CD8-positive, alpha-beta memory T cell (primary cell): Measurements from ENCODE around the gene USF2. TPM values are rescaled to one million over a fixed set of nuclear protein-coding genes. Genes with fewer than 3 reads are reported as not detected.
"Not testable (repeated sequence)": the region's sequence is repeated elsewhere in the genome, so short reads cannot be mapped to it uniquely, and the experiment has no call there.

Experiments used
- CTCF ChIA-PET: fragments of 350-600 bp; sonication (Branson Sonifier 250); formaldehyde crosslinking; loops from one replicate; lab custom pipeline; 2021; ENCODE audit warnings: antibody characterized with exemption; lab: Charles Lee
- POLR2A ChIA-PET: fragments of 350-600 bp; sonication (Branson Sonifier 250); formaldehyde crosslinking; loops from one replicate; lab custom pipeline; 2021; ENCODE audit warnings: antibody characterized with exemption; lab: Charles Lee
- DNase-seq, 5 donors: peaks; one replicate each; pipeline versions ENCODE4 v3.0.0 to v3.0.0-alpha.2; 2020 to 2022; ENCODE audit warnings: mixed read lengths in 1 of 5
- H3K27ac ChIP-seq: one replicate; pipeline ENCODE4 v1.7.0; 2013; ENCODE audit warnings: low read depth, mild to moderate bottlenecking, low read length, moderate library complexity
- H3K27me3 ChIP-seq: 2 replicates; pipeline ENCODE4 v1.7.0; 2013; ENCODE audit warnings: low read length, mild to moderate bottlenecking; ENCODE audit not compliant: insufficient read depth, poor library complexity, severe bottlenecking
- H3K36me3 ChIP-seq: 2 replicates; pipeline ENCODE4 v1.7.0; 2013; ENCODE audit warnings: mild to moderate bottlenecking, low read length, moderate library complexity; ENCODE audit not compliant: insufficient read depth
- H3K4me1 ChIP-seq: 2 replicates; pipeline ENCODE4 v1.7.0; 2013; ENCODE audit warnings: mild to moderate bottlenecking, low read length, moderate library complexity; ENCODE audit not compliant: insufficient read depth
- H3K4me3 ChIP-seq: 2 replicates; pipeline ENCODE4 v1.7.0; 2013; ENCODE audit warnings: mild to moderate bottlenecking, low read length
- H3K9me3 ChIP-seq: 2 replicates; pipeline ENCODE4 v1.7.0; 2013; ENCODE audit warnings: mild to moderate bottlenecking, low read length
- H3K27ac Mint-ChIP-seq, 8 donors: one replicate each; pipeline ENCODE4 v1.8.0; 2020 to 2021; ENCODE audit warnings: mixed read lengths in 8 of 8, mild to moderate bottlenecking in 6 of 8, inconsistent platforms in 3 of 8, moderate library complexity in 3 of 8
- H3K27me3 Mint-ChIP-seq, 2 donors: one replicate each; pipeline ENCODE4 v1.8.0; 2020 to 2021; ENCODE audit warnings: mixed read lengths in 2 of 2, mild to moderate bottlenecking in 1 of 2, moderate library complexity in 1 of 2
- H3K36me3 Mint-ChIP-seq, 3 donors: one replicate each; pipeline ENCODE4 v1.8.0; 2020 to 2021; ENCODE audit warnings: mixed read lengths in 3 of 3, inconsistent platforms in 1 of 3, mild to moderate bottlenecking in 1 of 3
- H3K4me1 Mint-ChIP-seq, 3 donors: one replicate each; pipeline ENCODE4 v1.8.0; 2020 to 2021; ENCODE audit warnings: mixed read lengths in 3 of 3, inconsistent platforms in 1 of 3, mild to moderate bottlenecking in 1 of 3
- H3K4me3 Mint-ChIP-seq, 7 donors: one replicate each; pipeline ENCODE4 v1.8.0; 2020 to 2021; ENCODE audit warnings: mixed read lengths in 7 of 7, mild to moderate bottlenecking in 6 of 7, moderate library complexity in 4 of 7, inconsistent platforms in 2 of 7
- H3K9me3 Mint-ChIP-seq, 5 donors: one replicate each; pipeline ENCODE4 v1.8.0; 2020 to 2022; ENCODE audit warnings: mixed read lengths in 5 of 5, mild to moderate bottlenecking in 3 of 5, moderate library complexity in 2 of 5, inconsistent platforms in 1 of 5
- polyA plus RNA-seq: library from polyadenylated mRNA; unstranded; fragments of 300-500 nt; fragmentation: Illumina TruSeq; gene quantifications from one replicate; pipeline ENCODE4 v1.2.3, GENCODE V29; 2021
- total RNA-seq, 2 experiments: library from RNA; stranded (reverse); gene quantifications; one replicate each; pipeline ENCODE4 v1.2.3, GENCODE V29; 2021

USF2 gene
- total RNA-seq (100 to 1,000 TPM; 125 to 132 TPM), polyA plus RNA-seq (9.2 TPM)

GRCh38 chr19:35268536-35269437 is at the start of gene USF2:
USF2 (plus strand) TSS chr19:35268962; CDS start chr19:35269102, 140 bp downstream.
- no peaks in the 10 kb centered on the region for H3K9me3 ChIP-seq
- peak within 1 kb of the TSS; percentile 84 for H3K27ac ChIP-seq
- Mint-ChIP-seq H3K27me3 (peaks cover 0 to 3% of the 10 kb centered on the region in 2 donors), H3K4me1 (peaks cover 37 to 57% (median 38%) of the 10 kb centered on the region in 3 donors), H3K27ac (peak within 1 kb of the TSS; percentile 90 to 98 (median 96)), H3K9me3 (no peaks in the 10 kb centered on the region), H3K4me3 (peak within 1 kb of the TSS; percentile 91 to 96 (median 94)), H3K36me3 (peaks cover 6 to 66% (median 14%) of the 10 kb centered on the region in 3 donors)
- ChIA-PET CTCF (interaction anchor here (0.6 to 1.5 kb wide), 4 partner anchors 9 to 127 kb away, joined by 3 to 7 read pairs (median 4); no protein-coding TSS in a partner anchor), POLR2A (interaction anchor here (0.6 to 3.1 kb wide), 10 partner anchors 18 to 375 kb away, joined by 3 to 22 read pairs (median 4); partner anchors contain the start of genes FXYD5 and FXYD7)
- peaks cover 23% of the 10 kb centered on the region for H3K4me1 ChIP-seq
- peak within 1 kb of the TSS; percentile 80 for H3K4me3 ChIP-seq
- peaks cover 23% of the 10 kb centered on the region for H3K36me3 ChIP-seq
- peak; percentile 52 to 78 (median 63) for DNase-seq
- no peaks in the 10 kb centered on the region for H3K27me3 ChIP-seq

GRCh38 chr19:35219008-35219407 is 49.8 kb upstream of the USF2 start:
- Mint-ChIP-seq H3K9me3 (no peaks in the 10 kb centered on the region), H3K36me3 (peaks cover 0 to 8% (median 2%) of the 10 kb centered on the region in 3 donors), H3K27ac (peak overlapping the region in 2 of 8 donors; percentile 67 to 78), H3K4me3 (no peak overlapping the region), H3K27me3 (no peaks in the 10 kb centered on the region), H3K4me1 (peaks cover 26 to 47% (median 46%) of the 10 kb centered on the region in 3 donors)
- DNase-seq, result no peak
- H3K27ac ChIP-seq, result no peak overlapping the region
- ChIA-PET POLR2A (no interaction called here), CTCF (no interaction called here)
- peaks cover 50% of the 10 kb centered on the region for H3K4me1 ChIP-seq
- H3K27me3 ChIP-seq, result no peaks in the 10 kb centered on the region
- no peaks in the 10 kb centered on the region for H3K9me3 ChIP-seq
- H3K36me3 ChIP-seq, result no peaks in the 10 kb centered on the region
- no peak overlapping the region for H3K4me3 ChIP-seq

GRCh38 chr19:35220315-35220921 is 48.3 kb upstream of the USF2 start:
- H3K4me1 ChIP-seq, result peaks cover 39% of the 10 kb centered on the region
- peaks cover 14 to 33% (median 32%) of the 10 kb centered on the region in 3 donors for H3K4me1 Mint-ChIP-seq

GRCh38 chr19:35220973-35221590 is 47.7 kb upstream of the USF2 start:
- POLR2A ChIA-PET, result interaction anchor here (0.5 to 0.6 kb wide), 2 partner anchors 10 to 24 kb away, joined by 3 to 5 read pairs; no protein-coding TSS in a partner anchor
- H3K4me1 Mint-ChIP-seq, result peaks cover 14 to 29% (median 27%) of the 10 kb centered on the region in 3 donors

More at GRCh38 chr19:35220315-35220921, 48.3 kb upstream of the USF2 start:
- no peaks in the 10 kb centered on the region for H3K9me3 ChIP-seq
- Mint-ChIP-seq H3K4me3 (peak overlapping the region in 1 of 7 donors; percentile 4), H3K27ac (peak overlapping the region in 2 of 8 donors; percentile 29 to 46), H3K9me3 (no peaks in the 10 kb centered on the region), H3K36me3 (peaks cover 0 to 8% (median 2%) of the 10 kb centered on the region in 3 donors), H3K27me3 (no peaks in the 10 kb centered on the region)
- no peak overlapping the region for H3K27ac ChIP-seq
- no peaks in the 10 kb centered on the region for H3K36me3 ChIP-seq
- ChIA-PET POLR2A (interaction anchor here (0.5 kb wide), 1 partner anchor 224 kb away, joined by 3 read pairs; no protein-coding TSS in a partner anchor), CTCF (no interaction called here)
- no peak for DNase-seq
- H3K27me3 ChIP-seq, result no peaks in the 10 kb centered on the region
- no peak overlapping the region for H3K4me3 ChIP-seq

GRCh38 chr19:35222373-35223015 is 46.3 kb upstream of the USF2 start:
- CTCF ChIA-PET, result interaction anchor here (1.0 kb wide), 1 partner anchor 10 kb away, joined by 3 read pairs; no protein-coding TSS in a partner anchor

More at GRCh38 chr19:35220973-35221590, 47.7 kb upstream of the USF2 start:
- CTCF ChIA-PET, H3K27ac ChIP-seq, H3K36me3 Mint-ChIP-seq, H3K27me3 ChIP-seq, DNase-seq, H3K36me3 ChIP-seq, H3K9me3 ChIP-seq, H3K4me3 ChIP-seq, H3K27me3 Mint-ChIP-seq, H3K9me3 Mint-ChIP-seq: not testable (repeated sequence)
- Mint-ChIP-seq H3K27ac (peak overlapping the region in 2 of 8 donors; percentile 29 to 46), H3K4me3 (peak overlapping the region in 1 of 7 donors; percentile 11)
- peaks cover 35% of the 10 kb centered on the region for H3K4me1 ChIP-seq

GRCh38 chr19:35223084-35223790 is 45.5 kb upstream of the USF2 start:
- no peak overlapping the region for H3K4me3 ChIP-seq
- peak overlapping the region in 1 of 7 donors; percentile 23 for H3K4me3 Mint-ChIP-seq
- H3K27ac ChIP-seq, result no peak overlapping the region
- POLR2A ChIA-PET, result no interaction called here
- no peaks in the 10 kb centered on the region for H3K9me3 Mint-ChIP-seq
- no peaks in the 10 kb centered on the region for H3K36me3 ChIP-seq
- H3K36me3 Mint-ChIP-seq, result peaks cover 0 to 4% (median 2%) of the 10 kb centered on the region in 3 donors
- peaks cover 29% of the 10 kb centered on the region for H3K4me1 ChIP-seq
- H3K27me3 ChIP-seq, result no peaks in the 10 kb centered on the region
- CTCF ChIA-PET, result interaction anchor here (1.0 kb wide), 1 partner anchor 11 kb away, joined by 3 read pairs; no protein-coding TSS in a partner anchor
- H3K4me1 Mint-ChIP-seq, result peaks cover 6 to 20% (median 15%) of the 10 kb centered on the region in 3 donors
- H3K9me3 ChIP-seq, result no peaks in the 10 kb centered on the region
- DNase-seq, result no peak
- H3K27ac Mint-ChIP-seq, result peak overlapping the region in 3 of 8 donors; percentile 47 to 72 (median 47)
- H3K27me3 Mint-ChIP-seq, result peaks cover 0 to 3% of the 10 kb centered on the region in 2 donors

More at GRCh38 chr19:35222373-35223015, 46.3 kb upstream of the USF2 start:
- POLR2A ChIA-PET, result interaction anchor here (0.5 to 0.7 kb wide), 2 partner anchors 238 to 518 kb away, joined by 6 read pairs; no protein-coding TSS in a partner anchor
- Mint-ChIP-seq H3K27ac (peak overlapping the region in 1 of 8 donors; percentile 33), H3K9me3 (no peaks in the 10 kb centered on the region), H3K4me1 (peaks cover 6 to 20% (median 17%) of the 10 kb centered on the region in 3 donors), H3K27me3 (peaks cover 0 to 3% of the 10 kb centered on the region in 2 donors), H3K4me3 (peak overlapping the region in 1 of 7 donors; percentile 9), H3K36me3 (peaks cover 0 to 7% (median 2%) of the 10 kb centered on the region in 3 donors)
- Histone ChIP-seq H3K9me3 (no peaks in the 10 kb centered on the region), H3K36me3 (no peaks in the 10 kb centered on the region), H3K4me1 (peaks cover 29% of the 10 kb centered on the region), H3K4me3 (no peak overlapping the region), H3K27me3 (no peaks in the 10 kb centered on the region), H3K27ac (no peak overlapping the region)
- DNase-seq, result no peak
